ENCODE results near the gene FMN1.
"Not testable (repeated sequence)": the region's sequence is repeated elsewhere in the genome, so short reads cannot be mapped to it uniquely, and the experiment has no call there.

GRCh38 chr15:32950051-32950450, 244.5 kb downstream of the FMN1 start:
- not testable (repeated sequence) for TF ChIP-seq POLR2A, POLR2AphosphoS5 (IDR thresholded peaks at IDR 0.05; ENCODE audit: low read depth, low read length)

Measured in GM12892 (cell line).